Bronchial epithelial cell (primary cell): Measurements from ENCODE around the gene SDHC. TPM values are rescaled to one million over a fixed set of nuclear protein-coding genes. Genes with fewer than 3 reads are reported as not detected.
"Not testable (repeated sequence)": the region's sequence is repeated elsewhere in the genome, so short reads cannot be mapped to it uniquely, and the experiment has no call there.

Source experiments
- DNase-seq: peaks from one replicate; pipeline ENCODE4 v3.0.0-alpha.2; 2010; ENCODE audit warnings: low read depth
- FAIRE-seq: peaks from 2 replicates; lab custom pipeline; 2011; peaks lifted over from hg19 to GRCh38; lab: Jason Lieb, UNC
- H3K27me3 ChIP-seq: 2 replicates; pipeline ENCODE4 v1.5.1; 2011; ENCODE audit warnings: low read length; ENCODE audit not compliant: control insufficient read depth, insufficient read depth
- H3K36me3 ChIP-seq: 2 replicates; pipeline ENCODE4 v1.5.1; 2011; ENCODE audit warnings: low read length; ENCODE audit not compliant: control insufficient read depth, insufficient read depth
- H3K4me3 ChIP-seq: 2 replicates; pipeline ENCODE4 v1.5.1; 2011; ENCODE audit warnings: mild to moderate bottlenecking, low read depth, low read length, control low read depth
- CTCF ChIP-seq: IDR thresholded peaks from 2 replicates; pipeline ENCODE4 v1.5.1; 2011; ENCODE audit warnings: mild to moderate bottlenecking, moderate library complexity, low read length, control low read depth, inconsistent platforms; ENCODE audit not compliant: insufficient read depth, severe bottlenecking
- total RNA-seq: library from RNA; depleted of rRNA; stranded (reverse); fragments of >200 nt; gene quantifications from 2 replicates; pipeline ENCODE4 v1.2.1, GENCODE V29; 2014

Gene SDHC
- total RNA-seq, 1 donor from 2014 or later, result 15.0 TPM

- no peaks in the 10 kb centered on the region for H3K27me3 ChIP-seq
- peak; percentile 91 for DNase-seq
- no peaks in the 10 kb centered on the region for H3K36me3 ChIP-seq
- no peak for TF ChIP-seq CTCF
- FAIRE-seq, result no peak
- peak overlapping the region; percentile 89 for H3K4me3 ChIP-seq
These were observed 75.7 kb downstream of the SDHC start for GRCh38 chr1:161389691-161390558.

- peak; percentile 41 for DNase-seq
- H3K36me3 ChIP-seq, result no peaks in the 10 kb centered on the region
- TF ChIP-seq CTCF, result no peak
- no peak for FAIRE-seq
- peak overlapping the region; percentile 89 for H3K4me3 ChIP-seq
- no peaks in the 10 kb centered on the region for H3K27me3 ChIP-seq
These were observed 76.3 kb downstream of the SDHC start for GRCh38 chr1:161390559-161390858.

GRCh38 chr1:161391136-161391535, 77.0 kb downstream of the SDHC start:
- not testable (repeated sequence) for H3K36me3 ChIP-seq, H3K4me3 ChIP-seq, DNase-seq, H3K27me3 ChIP-seq, FAIRE-seq

GRCh38 chr1:161391611-161392010, 77.4 kb downstream of the SDHC start:
- H3K27me3 ChIP-seq, result no peaks in the 10 kb centered on the region
- no peak for TF ChIP-seq CTCF
- H3K4me3 ChIP-seq, result no peak overlapping the region
- H3K36me3 ChIP-seq, result no peaks in the 10 kb centered on the region
- no peak for DNase-seq
- no peak for FAIRE-seq

- no peak overlapping the region for H3K4me3 ChIP-seq
- TF ChIP-seq CTCF, result no peak
- no peaks in the 10 kb centered on the region for H3K27me3 ChIP-seq
- no peaks in the 10 kb centered on the region for H3K36me3 ChIP-seq
- no peak for FAIRE-seq
- DNase-seq, result no peak
These were observed 79.0 kb downstream of the SDHC start for GRCh38 chr1:161393151-161393550.

GRCh38 chr1:161397038-161397437, 82.9 kb downstream of the SDHC start:
- FAIRE-seq, H3K4me3 ChIP-seq, H3K36me3 ChIP-seq, DNase-seq, H3K27me3 ChIP-seq: not testable (repeated sequence)

- FAIRE-seq (no peak), DNase-seq (no peak)
- no peaks in the 10 kb centered on the region for H3K36me3 ChIP-seq
- H3K4me3 ChIP-seq, result peak overlapping the region; percentile 86
- H3K27me3 ChIP-seq, result no peaks in the 10 kb centered on the region
- no peak for TF ChIP-seq CTCF
These were observed 84.7 kb downstream of the SDHC start for GRCh38 chr1:161398900-161399256.
